GM21390 (cell line): ENCODE data around the gene C12orf57.
A peak's percentile ranks its signal among the peaks of the same experiment; 100 is the strongest.

Source experiments
- ATAC-seq: cut with Tn5 transposase; IDR thresholded peaks from one replicate; pipeline ENCODE4 v1.9.1; 2021; ENCODE audit not compliant: unreplicated experiment

The C12orf57 gene

DNA sequence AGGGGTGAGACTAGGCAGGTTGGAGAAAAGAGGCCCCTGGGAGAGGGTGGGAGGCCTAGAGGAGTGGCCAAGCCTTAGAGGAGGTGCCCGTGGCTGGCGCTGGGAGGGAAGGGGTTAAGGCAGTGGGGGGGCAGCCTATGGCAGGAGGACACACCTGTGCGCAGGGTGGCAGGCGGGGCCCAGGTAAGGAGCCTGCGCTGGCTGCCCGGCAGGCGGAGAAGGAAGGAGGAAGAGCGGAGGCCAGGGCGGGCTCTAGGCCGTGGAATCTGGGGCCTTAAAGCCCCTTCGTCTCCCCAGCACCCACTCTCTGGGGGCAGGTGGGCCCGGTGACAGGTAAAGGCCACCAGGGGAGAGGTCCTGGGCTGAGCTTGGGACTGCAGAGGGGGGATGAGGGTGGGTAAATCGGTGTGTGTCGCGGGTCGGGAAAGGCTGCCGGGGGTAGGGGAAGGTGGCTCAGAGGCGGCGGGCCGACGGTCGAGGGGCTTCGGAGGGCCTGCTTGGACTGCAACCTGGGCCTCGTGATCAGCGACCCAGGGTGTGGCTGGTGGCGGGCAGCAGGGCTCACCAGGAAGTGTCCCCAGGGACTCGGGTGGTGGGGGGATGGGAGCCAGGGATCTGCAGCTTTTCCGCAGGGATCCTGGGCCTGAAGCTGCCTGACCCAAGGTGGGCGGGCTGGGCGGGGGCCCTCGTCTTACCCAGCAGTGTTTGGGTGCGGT, 19.4 kb downstream of the C12orf57 start:
- no peak for ATAC-seq

GRCh38 chr12:6963791-6964413, 20.1 kb downstream of the C12orf57 start:
- no peak for ATAC-seq

GRCh38 chr12:6964605-6965025, 20.8 kb downstream of the C12orf57 start:
- ATAC-seq, result no peak

GRCh38 chr12:6965026-6965661, 21.3 kb downstream of the C12orf57 start:
- ATAC-seq, result peak; percentile 38

- no peak for ATAC-seq
Measured at GRCh38 chr12:6965714-6966113, 21.9 kb downstream of the C12orf57 start.

DNA sequence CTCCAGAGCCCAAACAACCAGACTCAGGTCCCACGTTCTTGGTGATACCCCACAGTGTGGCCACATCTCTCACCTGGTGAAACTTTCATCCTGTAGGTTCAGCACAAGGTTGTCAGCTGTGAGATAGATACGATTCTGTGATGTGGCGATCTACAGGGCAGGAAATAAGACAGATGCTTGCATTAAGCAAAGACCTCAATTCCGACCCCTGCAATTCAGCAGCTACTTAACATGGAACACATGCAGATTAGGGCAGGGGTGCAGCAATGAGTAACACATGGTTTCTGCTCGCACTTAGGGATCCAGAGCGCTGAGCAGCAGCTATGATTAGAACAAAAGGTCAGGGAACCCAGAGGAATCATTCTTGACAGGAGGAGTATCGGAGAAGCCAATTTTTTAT, 22.5 kb downstream of the C12orf57 start:
- ATAC-seq, result no peak

DNA sequence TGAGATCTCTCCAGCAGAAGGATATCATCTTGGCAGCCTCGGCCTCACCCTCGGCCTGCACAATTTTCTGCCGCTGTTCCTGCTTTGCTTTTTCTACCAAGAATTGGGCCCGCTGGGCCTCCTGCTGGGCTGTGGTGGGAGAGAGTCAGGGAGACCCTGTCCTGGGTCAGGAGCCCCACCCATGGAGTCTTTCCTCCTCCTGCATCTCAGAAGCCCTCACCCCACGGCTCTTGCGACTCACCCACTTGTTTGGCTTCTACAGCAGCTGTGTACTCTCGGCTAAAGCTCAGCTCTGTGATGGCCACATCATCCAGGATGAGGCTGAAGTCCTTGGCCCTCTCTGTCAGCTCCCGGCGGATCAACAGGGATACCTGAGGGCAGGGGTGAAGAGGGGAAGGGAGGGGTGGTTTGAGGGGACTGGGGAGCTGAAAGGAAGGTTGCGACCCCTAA, 23.9 kb downstream of the C12orf57 start:
- no peak for ATAC-seq

DNA sequence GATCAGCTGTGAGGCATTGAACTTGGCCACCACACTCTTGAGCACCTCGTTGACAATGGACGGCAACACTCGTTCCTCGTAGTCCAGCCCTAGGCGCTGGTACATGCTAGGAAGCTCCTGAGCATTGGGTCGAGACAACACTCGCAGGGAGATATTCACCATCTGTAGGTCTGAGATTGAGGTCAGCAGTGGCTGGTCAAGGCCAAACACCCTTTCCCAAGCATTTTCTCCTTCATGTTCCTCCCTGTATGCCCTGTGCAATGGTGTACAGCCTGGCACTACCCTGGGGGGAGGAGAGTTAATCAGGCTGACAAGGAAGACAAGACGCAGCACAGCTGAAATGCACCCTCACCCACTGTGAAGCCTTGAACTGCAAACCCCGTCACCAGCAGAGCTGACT, 24.6 kb downstream of the C12orf57 start:
- no peak for ATAC-seq

GRCh38 chr12:6970096-6970527, 26.3 kb downstream of the C12orf57 start:
- ATAC-seq, result no peak

DNA sequence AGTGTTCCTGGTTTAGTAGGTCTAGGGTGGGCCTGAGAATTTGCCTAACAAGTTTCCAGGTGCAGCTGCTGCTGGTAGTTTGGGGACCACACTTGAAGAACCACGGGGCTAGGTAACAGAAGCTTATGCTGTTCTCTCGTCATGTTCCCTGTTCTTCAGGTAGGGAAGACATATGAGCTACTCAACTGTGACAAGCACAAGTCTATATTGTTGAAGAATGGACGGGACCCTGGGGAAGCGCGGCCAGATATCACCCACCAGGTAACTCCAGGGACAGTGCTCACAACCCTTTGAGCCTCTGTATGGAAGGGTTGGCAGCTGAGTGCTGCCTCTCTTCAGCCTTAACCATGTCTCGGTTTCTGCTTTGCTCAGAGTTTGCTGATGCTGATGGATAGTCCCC, 30.4 kb downstream of the C12orf57 start:
- ATAC-seq, result no peak

DNA sequence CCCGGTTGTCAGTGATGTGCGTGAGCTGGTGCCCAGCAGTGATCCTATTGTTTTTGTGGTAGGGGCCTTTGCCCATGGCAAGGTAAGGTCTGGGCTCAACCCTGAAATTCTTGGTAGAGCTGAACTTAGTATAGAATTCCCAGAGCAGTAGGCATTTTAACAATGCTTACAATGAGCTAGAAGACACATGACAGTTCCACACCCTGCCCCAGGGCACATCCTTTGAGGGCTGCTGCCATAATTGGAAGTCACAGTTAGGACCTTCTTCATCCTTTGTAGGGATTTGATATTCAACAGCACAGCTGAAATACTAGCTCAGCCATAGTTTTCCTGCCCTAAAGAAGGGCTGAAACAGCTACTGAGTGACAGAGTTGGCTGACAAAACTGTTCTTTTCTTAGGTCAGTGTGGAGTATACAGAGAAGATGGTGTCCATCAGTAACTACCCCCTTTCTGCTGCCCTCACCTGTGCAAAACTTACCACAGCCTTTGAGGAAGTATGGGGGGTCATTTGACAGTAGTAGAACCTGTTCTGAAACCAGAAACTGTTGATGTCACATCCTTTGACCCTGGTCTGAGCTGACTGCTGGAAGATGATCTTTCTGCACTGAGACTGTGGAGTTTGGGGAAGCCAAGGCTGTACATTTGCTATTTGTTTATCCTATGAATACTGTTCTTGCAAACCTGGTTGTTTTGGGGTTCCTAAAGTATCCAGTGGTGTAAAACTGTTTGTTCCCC, 31.6 kb downstream of the C12orf57 start:
- no peak for ATAC-seq

GRCh38 chr12:6977653-6978052, 33.8 kb downstream of the C12orf57 start:
- ATAC-seq, result no peak

DNA sequence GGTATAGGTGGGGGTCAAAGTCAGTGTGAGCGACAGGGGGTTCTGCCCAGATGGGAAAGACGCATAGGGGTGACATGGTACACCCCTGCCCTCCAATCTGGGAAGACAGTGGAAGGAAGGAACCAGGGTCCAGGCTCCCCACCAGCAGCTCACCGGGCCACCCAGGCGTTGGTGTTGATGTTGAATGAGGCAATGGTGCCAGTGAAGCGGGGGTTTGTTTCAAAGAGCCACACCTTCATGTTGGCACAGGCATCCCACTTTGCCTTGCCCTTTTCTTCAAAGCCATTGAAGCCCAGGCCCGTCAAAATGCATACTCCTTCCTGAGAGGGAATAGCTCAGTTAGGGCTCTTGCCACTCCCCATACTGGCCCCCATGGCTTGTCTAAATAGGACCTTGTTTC, 34.4 kb downstream of the C12orf57 start:
- no peak for ATAC-seq

DNA sequence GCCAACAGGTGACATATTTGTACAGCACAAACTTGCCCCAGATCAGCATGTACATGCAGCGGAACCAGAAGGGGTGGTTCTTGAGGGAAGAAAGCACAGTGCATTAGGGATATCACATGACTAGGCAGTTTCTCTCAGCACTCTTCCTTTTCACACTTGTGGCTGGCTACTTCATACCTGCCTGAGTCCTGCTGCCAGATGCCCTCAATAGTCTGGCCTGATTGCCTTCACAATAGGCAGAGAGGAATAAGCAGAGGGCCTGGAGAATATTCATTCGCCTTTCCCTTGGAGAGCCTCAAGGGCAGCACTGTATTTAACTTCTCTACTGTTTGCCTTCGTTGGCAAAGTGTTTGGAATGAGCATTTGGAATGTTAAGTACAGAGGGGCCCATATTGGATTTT, 34.8 kb downstream of the C12orf57 start:
- ATAC-seq, result no peak

DNA sequence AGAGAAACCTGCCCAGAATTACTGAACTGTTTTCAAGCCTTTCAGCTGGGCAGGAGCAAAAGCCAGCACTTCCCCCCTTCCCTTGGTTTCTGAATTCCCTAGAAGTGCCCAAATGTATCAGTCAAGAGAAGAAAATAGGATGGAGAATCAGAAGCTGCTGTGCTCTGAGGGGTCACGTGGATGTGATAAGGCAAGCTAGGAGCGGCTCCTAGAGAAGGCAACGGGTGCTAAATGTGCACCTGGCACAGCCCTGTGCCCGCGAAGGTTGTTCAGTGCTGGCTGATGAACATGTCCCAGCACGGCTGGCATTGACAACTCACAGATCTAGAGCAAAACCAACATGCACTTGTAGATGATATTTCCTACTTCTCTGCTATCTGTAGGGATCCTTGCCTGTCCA, 35.2 kb downstream of the C12orf57 start:
- ATAC-seq, result no peak

- no peak for ATAC-seq
Measured at GRCh38 chr12:6979453-6979852, 35.6 kb downstream of the C12orf57 start.

GRCh38 chr12:6980075-6980474, 36.3 kb downstream of the C12orf57 start:
- no peak for ATAC-seq

- no peak for ATAC-seq
Measured at GRCh38 chr12:6980740-6981139, 36.9 kb downstream of the C12orf57 start.

GRCh38 chr12:6981152-6982052, 37.6 kb downstream of the C12orf57 start:
- no peak for ATAC-seq

DNA sequence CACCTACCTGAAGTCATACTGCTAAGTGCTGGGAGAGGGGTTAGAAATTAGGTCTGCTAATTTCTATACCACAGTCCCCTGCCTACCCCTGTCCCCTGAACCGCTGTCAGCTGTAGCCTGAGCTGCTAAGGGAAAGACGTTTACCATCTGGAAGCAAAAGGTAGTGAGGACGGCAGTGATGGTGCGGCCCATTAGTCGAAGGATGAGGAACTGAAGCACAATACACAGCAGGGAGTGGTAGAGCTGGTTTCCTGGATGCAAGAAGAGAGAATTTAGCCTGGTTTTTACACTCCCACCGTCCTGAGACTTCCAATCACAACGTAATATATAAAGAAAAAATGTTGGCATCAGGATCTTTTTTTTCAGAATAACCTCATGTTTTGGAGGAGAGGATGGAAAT, 38.7 kb downstream of the C12orf57 start:
- no peak for ATAC-seq
